Measurements from ENCODE around the gene PTK6.
A peak's percentile ranks its signal among the peaks of the same experiment; 100 is the strongest.
"Not testable (repeated sequence)": the region's sequence is repeated elsewhere in the genome, so short reads cannot be mapped to it uniquely, and the experiment has no call there.

The PTK6 gene

GRCh38 chr20:63529180-63529860 lies 7.9 kb downstream of the PTK6 start:
- no peak for DNase-seq (ENCODE audit: low spot score)

- no peak for DNase-seq (ENCODE audit: low spot score)
Observed at GRCh38 chr20:63527184-63527583, 10.0 kb downstream of the PTK6 start.

GRCh38 chr20:63525971-63526370 lies 11.2 kb downstream of the PTK6 start:
- DNase-seq (ENCODE audit: low spot score) = no peak

- no peak for DNase-seq (ENCODE audit: low spot score)
Observed at GRCh38 chr20:63525185-63525584, 12.0 kb downstream of the PTK6 start.

GRCh38 chr20:63522981-63523611 lies 14.1 kb downstream of the PTK6 start:
- no peak for DNase-seq (ENCODE audit: low spot score)

GRCh38 chr20:63522091-63522868 lies 14.9 kb downstream of the PTK6 start:
- DNase-seq (ENCODE audit: low spot score) = no peak

GRCh38 chr20:63521602-63522001 lies 15.6 kb downstream of the PTK6 start:
- DNase-seq (ENCODE audit: low spot score) = no peak

- DNase-seq (ENCODE audit: low spot score) = peak; percentile 65
Observed at GRCh38 chr20:63520934-63521601, 16.1 kb downstream of the PTK6 start.

GRCh38 chr20:63520504-63520933 lies 16.7 kb downstream of the PTK6 start, which contains the start of gene PPDPF:
PPDPF (plus strand) TSS chr20:63520765; CDS start chr20:63521309, 544 bp downstream.
- DNase-seq (ENCODE audit: low spot score) = peak; percentile 83

- peak; percentile 62 for DNase-seq (ENCODE audit: low spot score)
Observed at GRCh38 chr20:63519668-63520503, 17.3 kb downstream of the PTK6 start.

GRCh38 chr20:63518946-63519667 lies 18.1 kb downstream of the PTK6 start:
- no peak for DNase-seq (ENCODE audit: low spot score)

- no peak for DNase-seq (ENCODE audit: low spot score)
Observed at GRCh38 chr20:63518351-63518861, 18.8 kb downstream of the PTK6 start.

- no peak for DNase-seq (ENCODE audit: low spot score)
Observed at GRCh38 chr20:63517376-63518309, 19.5 kb downstream of the PTK6 start.

GRCh38 chr20:63514520-63514919 lies 22.7 kb downstream of the PTK6 start:
- DNase-seq (ENCODE audit: low spot score) = not testable (repeated sequence)

- no peak for DNase-seq (ENCODE audit: low spot score)
Observed at GRCh38 chr20:63513207-63513606, 24.0 kb downstream of the PTK6 start.

- no peak for DNase-seq (ENCODE audit: low spot score)
Observed at GRCh38 chr20:63509088-63509564, 28.1 kb downstream of the PTK6 start.

GRCh38 chr20:63508072-63508768 lies 29.0 kb downstream of the PTK6 start:
- DNase-seq (ENCODE audit: low spot score) = no peak

- no peak for DNase-seq (ENCODE audit: low spot score)
Observed at GRCh38 chr20:63507083-63507743, 30.0 kb downstream of the PTK6 start.
